ENCODE data around the gene TP73. TPM values are rescaled to one million over a fixed set of nuclear protein-coding genes. Genes with fewer than 3 reads are reported as not detected.

Gene TP73
- total RNA-seq, 1 experiment from 2014 or later = 11.9 TPM

DNA sequence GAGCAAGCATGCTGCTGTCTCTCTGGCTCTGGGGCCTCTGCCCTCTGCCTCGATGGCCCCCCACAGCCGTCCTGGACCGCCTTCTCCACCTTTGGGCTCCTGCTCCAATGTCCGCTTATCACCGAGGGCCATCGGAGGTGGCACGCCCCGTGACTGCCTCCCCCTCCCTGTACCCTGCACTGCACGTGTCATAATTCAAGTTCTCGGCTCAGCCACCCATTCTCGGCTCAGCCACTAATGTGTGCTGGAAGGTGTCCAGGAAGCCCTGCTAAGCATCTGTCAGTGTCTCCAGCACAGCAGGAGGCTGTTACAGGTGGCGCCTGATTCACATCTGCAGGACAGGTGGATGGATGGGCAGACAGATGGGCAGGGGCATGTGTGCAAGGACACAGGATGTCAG is 45.5 kb downstream of the TP73 start:
- TF ChIP-seq, protein P1, sequence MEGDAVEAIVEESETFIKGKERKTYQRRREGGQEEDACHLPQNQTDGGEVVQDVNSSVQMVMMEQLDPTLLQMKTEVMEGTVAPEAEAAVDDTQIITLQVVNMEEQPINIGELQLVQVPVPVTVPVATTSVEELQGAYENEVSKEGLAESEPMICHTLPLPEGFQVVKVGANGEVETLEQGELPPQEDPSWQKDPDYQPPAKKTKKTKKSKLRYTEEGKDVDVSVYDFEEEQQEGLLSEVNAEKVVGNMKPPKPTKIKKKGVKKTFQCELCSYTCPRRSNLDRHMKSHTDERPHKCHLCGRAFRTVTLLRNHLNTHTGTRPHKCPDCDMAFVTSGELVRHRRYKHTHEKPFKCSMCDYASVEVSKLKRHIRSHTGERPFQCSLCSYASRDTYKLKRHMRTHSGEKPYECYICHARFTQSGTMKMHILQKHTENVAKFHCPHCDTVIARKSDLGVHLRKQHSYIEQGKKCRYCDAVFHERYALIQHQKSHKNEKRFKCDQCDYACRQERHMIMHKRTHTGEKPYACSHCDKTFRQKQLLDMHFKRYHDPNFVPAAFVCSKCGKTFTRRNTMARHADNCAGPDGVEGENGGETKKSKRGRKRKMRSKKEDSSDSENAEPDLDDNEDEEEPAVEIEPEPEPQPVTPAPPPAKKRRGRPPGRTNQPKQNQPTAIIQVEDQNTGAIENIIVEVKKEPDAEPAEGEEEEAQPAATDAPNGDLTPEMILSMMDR (IDR thresholded peaks at IDR 0.05; ENCODE audit: insufficient read depth in 1 of 2, low read depth in 1 of 2, low read length in 1 of 2, severe bottlenecking in 1 of 2, unreplicated experiment in 1 of 2) = no peak
- intact Hi-C loops (cut with micrococcal nuclease; ENCODE audit: unreplicated experiment) = no loop called here
- no peaks in the 10 kb centered on the region for H3K36me3 Mint-ChIP-seq (ENCODE audit: insufficient read depth, unreplicated experiment)

GRCh38 chr1:3698660-3699408 is 46.5 kb downstream of the TP73 start:
- intact Hi-C loops (cut with micrococcal nuclease; ENCODE audit: unreplicated experiment) = no loop called here
- no peaks in the 10 kb centered on the region for H3K36me3 Mint-ChIP-seq (ENCODE audit: insufficient read depth, unreplicated experiment)
- no peak for DNase-seq
- TF ChIP-seq, protein P1 (IDR thresholded peaks at IDR 0.05; ENCODE audit: insufficient read depth in 1 of 2, low read depth in 1 of 2, low read length in 1 of 2, severe bottlenecking in 1 of 2, unreplicated experiment in 1 of 2) = no peak
- POLR2A ChIA-PET = no interaction called here
- H3K4me3 Mint-ChIP-seq (ENCODE audit: unreplicated experiment) = no peak overlapping the region
- H3K27me3 Mint-ChIP-seq (ENCODE audit: insufficient read depth, unreplicated experiment) = no peaks in the 10 kb centered on the region
- no TSS peak for BruUV-seq (replicated peaks)
- H3K27me3 ChIP-seq (replicated peaks; ENCODE audit: control insufficient read depth, insufficient read depth, low read length) = no peaks in the 10 kb centered on the region
- no peaks in the 10 kb centered on the region for H3K36me3 ChIP-seq (ENCODE audit: control insufficient read depth, insufficient read depth, low read length)
- H3K9me3 ChIP-seq = no peaks in the 10 kb centered on the region
- H3K9me3 Mint-ChIP-seq (ENCODE audit: unreplicated experiment) = no peaks in the 10 kb centered on the region
- no peak overlapping the region for H3K27ac Mint-ChIP-seq (ENCODE audit: unreplicated experiment)
- CTCF ChIA-PET = no interaction called here
- no peak overlapping the region for H3K4me3 ChIP-seq (ENCODE audit: low read depth, low read length)
- no peaks in the 10 kb centered on the region for H3K4me1 Mint-ChIP-seq (ENCODE audit: low read depth, unreplicated experiment)
- no peaks in the 10 kb centered on the region for H3K4me1 ChIP-seq

More for the DNA sequence above, 45.5 kb downstream of the TP73 start:
- Mint-ChIP-seq H3K4me1 (ENCODE audit: low read depth, unreplicated experiment) (no peaks in the 10 kb centered on the region), H3K4me3 (ENCODE audit: unreplicated experiment) (no peak overlapping the region), H3K27ac (ENCODE audit: unreplicated experiment) (no peak overlapping the region), H3K27me3 (ENCODE audit: insufficient read depth, unreplicated experiment) (no peaks in the 10 kb centered on the region), H3K9me3 (ENCODE audit: unreplicated experiment) (no peaks in the 10 kb centered on the region)
- H3K4me1 ChIP-seq = no peaks in the 10 kb centered on the region
- no peak overlapping the region for H3K4me3 ChIP-seq (ENCODE audit: low read depth, low read length)
- no peaks in the 10 kb centered on the region for H3K27me3 ChIP-seq (replicated peaks; ENCODE audit: control insufficient read depth, insufficient read depth, low read length)
- no peaks in the 10 kb centered on the region for H3K36me3 ChIP-seq (ENCODE audit: control insufficient read depth, insufficient read depth, low read length)
- H3K9me3 ChIP-seq = no peaks in the 10 kb centered on the region
- DNase-seq = no peak
- BruUV-seq (replicated peaks) = no TSS peak
- ChIA-PET POLR2A (no interaction called here), CTCF (no interaction called here)

- TF ChIP-seq, protein P1 (IDR thresholded peaks at IDR 0.05; ENCODE audit: insufficient read depth in 1 of 2, low read depth in 1 of 2, low read length in 1 of 2, severe bottlenecking in 1 of 2, unreplicated experiment in 1 of 2) = no peak
- ChIA-PET POLR2A (no interaction called here), CTCF (no interaction called here)
- no peaks in the 10 kb centered on the region for H3K36me3 ChIP-seq (ENCODE audit: control insufficient read depth, insufficient read depth, low read length)
- no peak overlapping the region for H3K4me3 Mint-ChIP-seq (ENCODE audit: unreplicated experiment)
- BruUV-seq (replicated peaks) = no TSS peak
- intact Hi-C loops (cut with micrococcal nuclease; ENCODE audit: unreplicated experiment) = no loop called here
- H3K9me3 ChIP-seq = no peaks in the 10 kb centered on the region
- H3K36me3 Mint-ChIP-seq (ENCODE audit: insufficient read depth, unreplicated experiment) = no peaks in the 10 kb centered on the region
- no peaks in the 10 kb centered on the region for H3K4me1 Mint-ChIP-seq (ENCODE audit: low read depth, unreplicated experiment)
- H3K4me3 ChIP-seq (ENCODE audit: low read depth, low read length) = no peak overlapping the region
- H3K27ac Mint-ChIP-seq (ENCODE audit: unreplicated experiment) = no peak overlapping the region
- no peaks in the 10 kb centered on the region for H3K27me3 Mint-ChIP-seq (ENCODE audit: insufficient read depth, unreplicated experiment)
- no peaks in the 10 kb centered on the region for H3K9me3 Mint-ChIP-seq (ENCODE audit: unreplicated experiment)
- no peaks in the 10 kb centered on the region for H3K27me3 ChIP-seq (replicated peaks; ENCODE audit: control insufficient read depth, insufficient read depth, low read length)
- H3K4me1 ChIP-seq = no peaks in the 10 kb centered on the region
- no peak for DNase-seq
These were observed 47.3 kb downstream of the TP73 start for GRCh38 chr1:3699596-3699995.
